GM19395 (cell line): ENCODE measurements around the gene MAN1A1.

Experiments used
- ATAC-seq: cut with Tn5 transposase; IDR thresholded peaks from one replicate; pipeline ENCODE4 v1.9.1; 2021; ENCODE audit warnings: mild to moderate bottlenecking, moderate library complexity; ENCODE audit not compliant: unreplicated experiment

Gene MAN1A1

GRCh38 chr6:119205911-119206618, 143.5 kb downstream of the MAN1A1 start:
- peak; percentile 80 for ATAC-seq

- ATAC-seq: no peak
These were observed 144.8 kb downstream of the MAN1A1 start for GRCh38 chr6:119204719-119205118.

DNA sequence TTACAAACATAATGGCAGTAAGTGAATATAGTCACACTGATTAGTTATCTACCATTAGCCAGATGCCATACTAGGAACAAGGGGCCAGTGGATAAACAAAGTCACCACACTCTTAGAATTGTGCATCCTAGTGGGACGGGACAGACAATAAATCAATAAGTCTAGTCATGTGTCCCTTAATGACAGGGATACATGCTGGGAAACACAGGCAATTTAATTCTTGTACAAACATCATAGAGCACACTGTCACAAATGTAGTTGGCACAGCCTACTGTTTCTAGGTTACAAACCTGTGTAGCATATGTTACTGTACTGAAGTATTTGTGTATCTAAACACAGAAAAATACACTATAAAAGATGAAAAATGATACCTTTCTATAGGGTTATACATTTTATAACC, 148.1 kb downstream of the MAN1A1 start:
- ATAC-seq: no peak

DNA sequence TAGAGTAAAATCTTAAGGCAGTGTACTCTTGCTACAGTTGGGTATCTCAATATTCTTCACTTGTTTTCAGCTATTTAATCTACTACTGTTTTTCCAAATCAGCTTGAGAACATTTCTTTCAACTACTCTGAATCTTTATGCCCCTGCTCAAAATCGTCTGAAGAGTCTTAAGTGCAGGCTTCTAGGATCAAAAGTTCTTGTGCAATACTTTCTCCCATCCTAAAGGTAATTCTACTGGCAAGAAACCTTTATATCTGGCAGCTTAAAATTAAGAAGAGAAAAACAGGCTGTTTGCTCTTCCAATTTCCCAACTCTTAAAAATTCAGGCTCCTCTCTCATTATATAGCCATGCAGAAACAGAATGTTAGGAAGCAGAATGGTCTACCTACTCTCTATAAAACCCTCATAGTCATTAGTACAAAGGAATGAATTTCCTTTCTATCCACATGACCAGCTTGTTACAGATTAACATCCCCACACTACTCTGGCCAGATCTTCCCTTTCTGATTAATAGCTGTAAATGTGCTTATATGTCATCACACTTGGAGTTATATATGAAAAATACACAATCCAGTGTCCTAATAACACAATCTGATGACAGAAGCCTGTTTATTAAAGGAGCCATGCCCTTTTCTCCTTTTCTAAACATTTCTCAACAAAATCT, 148.9 kb downstream of the MAN1A1 start:
- ATAC-seq: no peak

- no peak for ATAC-seq
These were observed 152.3 kb downstream of the MAN1A1 start for GRCh38 chr6:119197271-119197670.

DNA sequence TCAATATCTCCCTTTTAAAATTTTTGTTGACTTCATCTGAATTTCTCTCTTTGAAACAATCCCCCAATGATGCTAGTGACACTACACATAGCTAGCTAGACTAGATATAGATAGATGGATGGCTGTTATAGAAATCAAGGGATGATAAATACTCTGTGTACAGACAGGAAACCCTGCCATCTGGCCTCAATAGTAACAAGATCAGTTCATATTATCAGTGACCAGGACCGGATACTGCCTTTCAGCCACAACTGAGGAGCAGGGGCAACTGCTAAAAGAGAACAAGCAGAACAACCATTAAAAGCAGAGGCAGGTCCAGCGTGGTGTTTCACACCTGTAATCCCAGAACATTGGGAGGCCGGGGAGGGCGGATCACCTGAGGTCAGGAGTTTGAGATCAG, 152.8 kb downstream of the MAN1A1 start:
- ATAC-seq: no peak

- ATAC-seq: no peak
These were observed 153.7 kb downstream of the MAN1A1 start for GRCh38 chr6:119195848-119196247.

- ATAC-seq: no peak
These were observed 154.4 kb downstream of the MAN1A1 start for GRCh38 chr6:119195204-119195603.

DNA sequence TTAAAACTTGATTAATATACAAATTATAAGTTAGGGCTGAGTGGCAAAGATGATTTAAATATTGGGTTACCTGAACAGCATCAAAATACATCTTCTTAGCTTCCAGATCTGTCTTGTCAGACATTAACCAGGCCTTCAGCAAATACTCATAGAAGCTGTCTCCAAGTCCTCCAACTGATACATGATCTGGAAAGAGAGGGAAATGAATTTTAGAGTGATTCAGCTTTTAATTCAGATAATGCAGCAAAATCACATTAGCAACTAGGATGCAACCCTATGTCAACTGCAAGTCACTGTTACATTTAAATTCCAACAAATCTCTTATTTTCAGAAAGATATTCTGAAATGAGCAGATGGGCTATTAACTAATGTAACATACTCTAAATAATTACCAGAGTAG, 155.9 kb downstream of the MAN1A1 start:
- ATAC-seq: no peak

GRCh38 chr6:119192200-119192599, 157.4 kb downstream of the MAN1A1 start:
- no peak for ATAC-seq

DNA sequence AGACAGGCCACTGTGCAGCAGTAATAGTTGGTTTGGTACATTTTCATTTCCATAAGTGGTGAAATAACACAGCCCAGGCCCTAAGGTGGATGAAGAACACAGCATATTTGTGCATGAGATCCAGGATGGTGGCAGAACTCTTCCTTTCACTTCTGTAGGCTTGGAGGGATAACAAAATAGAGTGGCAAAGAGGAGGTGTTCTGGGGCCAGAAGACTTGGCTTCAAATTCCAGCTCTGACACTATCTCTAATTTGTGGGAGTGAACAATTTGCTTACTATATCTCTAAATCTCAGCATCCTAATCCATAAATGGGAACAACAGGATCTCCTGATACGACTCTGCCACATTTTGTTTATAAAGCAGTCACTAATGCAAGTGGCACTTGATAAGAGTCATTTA, 159.4 kb downstream of the MAN1A1 start:
- ATAC-seq: no peak

DNA sequence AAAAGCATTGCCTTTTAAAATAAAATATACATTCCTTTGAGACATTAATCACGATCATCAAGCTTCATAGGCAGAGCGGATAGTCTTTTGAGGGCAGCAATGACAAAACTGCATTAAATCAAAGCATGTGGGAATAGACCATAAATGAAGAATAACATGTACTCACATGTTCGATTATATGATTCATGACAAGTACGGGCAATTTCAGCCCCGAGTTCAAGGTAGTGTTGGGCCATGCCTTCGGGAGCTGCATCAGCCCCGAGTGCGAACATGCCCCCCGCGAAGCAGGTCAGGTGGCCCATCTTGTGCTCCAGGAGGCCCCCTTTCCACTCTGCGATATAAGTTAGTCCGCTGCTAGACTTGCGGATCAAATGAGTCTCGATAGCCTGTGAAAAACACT, 160.1 kb downstream of the MAN1A1 start:
- ATAC-seq: no peak

DNA sequence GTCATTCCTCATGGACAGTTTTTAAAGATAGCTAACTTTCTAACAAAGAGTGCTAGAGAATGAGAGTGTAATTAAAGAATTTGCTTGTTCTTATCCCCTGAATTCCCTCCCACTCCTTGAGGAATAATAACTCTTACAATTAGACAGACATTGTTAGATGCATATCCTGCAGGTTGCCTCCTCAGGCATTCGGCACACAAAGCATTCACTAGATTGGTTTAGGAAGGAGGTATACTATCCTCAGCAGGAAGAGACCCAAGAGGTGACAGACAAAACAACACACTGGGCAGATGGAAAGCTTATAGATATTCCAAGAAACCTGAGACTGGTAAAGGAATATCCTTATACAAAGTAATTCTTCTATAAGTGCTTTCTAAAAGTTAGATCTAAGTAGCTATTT, 162.0 kb downstream of the MAN1A1 start:
- no peak for ATAC-seq

DNA sequence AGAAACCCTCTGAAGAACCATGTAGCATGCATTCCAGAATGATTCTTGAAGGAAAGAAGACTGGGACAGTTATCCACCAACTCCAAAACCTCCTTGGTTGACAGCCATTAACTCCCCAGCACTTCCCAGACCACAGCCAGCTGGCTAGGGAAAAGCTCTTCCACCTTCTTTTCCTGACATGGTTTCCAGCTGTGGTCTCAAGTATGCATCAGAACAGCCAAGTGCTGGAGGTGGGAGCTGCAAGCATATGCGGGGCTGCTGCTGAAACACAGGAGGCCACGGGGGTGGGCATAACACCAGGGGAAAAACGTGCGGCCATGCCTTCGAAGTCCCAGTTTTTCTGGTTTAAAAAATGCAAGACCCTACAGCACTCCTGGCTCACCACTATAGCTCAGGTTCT, 163.1 kb downstream of the MAN1A1 start:
- ATAC-seq: no peak

DNA sequence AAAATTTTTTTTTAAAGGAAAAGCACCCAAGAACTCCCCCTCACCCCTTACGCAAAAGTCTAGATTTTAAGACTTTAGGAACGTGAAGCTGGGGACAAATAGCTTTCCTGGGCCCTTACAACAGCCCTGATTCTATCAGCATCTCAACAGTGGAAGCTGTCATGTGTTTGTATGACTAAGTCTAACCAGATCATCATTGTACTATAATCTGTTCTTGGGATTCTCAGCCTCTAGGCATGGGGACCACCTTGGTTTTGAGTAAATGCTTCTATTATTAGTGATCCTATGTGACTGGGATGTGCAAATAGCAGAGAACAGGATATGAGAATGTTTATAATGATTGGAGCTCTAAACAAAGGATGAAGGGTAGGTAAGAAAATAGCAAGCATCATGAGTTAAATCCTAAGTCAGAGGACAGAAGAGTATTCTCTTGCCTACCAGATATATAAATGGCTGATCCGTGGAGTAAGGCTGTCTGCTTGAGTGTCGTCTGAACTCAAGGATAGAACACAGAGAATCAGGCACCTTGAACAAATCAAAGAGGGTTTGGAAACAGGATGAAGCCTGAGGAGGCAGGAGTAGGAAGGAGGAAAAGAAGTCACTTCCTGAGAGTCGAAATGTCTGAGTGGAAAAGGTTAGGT, 165.4 kb downstream of the MAN1A1 start:
- no peak for ATAC-seq

DNA sequence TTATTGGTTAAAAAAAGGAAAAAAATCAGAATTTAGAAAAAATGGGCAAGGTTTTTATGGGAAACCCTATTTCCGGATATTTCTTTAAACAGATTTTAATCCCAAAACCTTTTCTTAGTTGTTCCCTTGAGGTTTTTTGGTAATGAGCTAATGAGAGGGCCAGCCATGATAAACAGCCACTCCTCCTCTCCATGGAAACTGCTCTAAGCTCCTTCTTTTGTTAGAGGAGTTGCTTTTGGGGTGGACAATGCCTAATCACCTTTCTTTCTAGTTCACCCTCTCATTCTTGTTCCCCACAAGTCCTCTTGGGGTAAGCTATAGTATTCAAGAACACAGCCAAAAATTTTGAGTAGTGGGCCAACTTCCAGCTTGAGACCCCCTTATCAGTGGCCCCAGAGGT, 166.1 kb downstream of the MAN1A1 start:
- ATAC-seq: no peak

- no peak for ATAC-seq
These were observed 166.7 kb downstream of the MAN1A1 start for GRCh38 chr6:119182875-119183274.

GRCh38 chr6:119182216-119182803, 167.3 kb downstream of the MAN1A1 start:
- no peak for ATAC-seq

DNA sequence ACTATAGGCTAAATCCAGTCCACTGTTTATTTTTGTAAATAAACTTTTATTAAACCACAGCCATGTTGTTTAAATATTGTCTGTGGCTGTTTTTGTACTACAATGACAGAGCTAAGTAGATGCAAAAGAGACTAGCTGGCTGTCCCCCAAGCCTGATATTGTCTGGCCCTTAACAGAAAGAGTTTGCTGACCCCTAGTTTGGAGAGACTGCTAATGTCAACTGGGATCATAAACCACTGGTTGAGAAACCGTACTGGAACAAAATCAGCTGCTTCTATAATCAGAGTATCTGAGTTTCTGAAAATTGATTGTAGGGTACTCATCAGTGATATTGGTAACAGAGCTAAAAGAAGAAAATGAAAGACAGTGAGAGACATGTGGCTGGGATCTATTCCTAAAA, 168.5 kb downstream of the MAN1A1 start:
- ATAC-seq: no peak

DNA sequence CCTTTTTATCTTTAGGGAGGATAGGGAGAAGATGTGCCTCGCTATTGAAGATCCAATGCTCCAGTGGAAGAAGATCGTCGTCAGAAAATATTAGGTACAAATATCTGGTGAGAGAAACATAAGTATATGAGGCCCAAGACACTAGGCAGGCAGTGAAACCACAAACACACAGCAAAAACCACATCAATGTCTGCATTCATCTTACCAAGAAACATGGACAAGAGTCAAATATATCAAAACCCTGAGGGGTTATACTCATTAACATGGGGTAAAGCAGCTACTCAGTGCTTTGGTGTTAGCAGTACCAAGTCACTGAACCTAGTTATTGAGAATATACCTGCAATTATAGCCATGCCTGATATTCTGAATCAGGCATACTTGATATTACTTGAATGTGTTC, 169.7 kb downstream of the MAN1A1 start:
- ATAC-seq: no peak

- no peak for ATAC-seq
These were observed 170.5 kb downstream of the MAN1A1 start for GRCh38 chr6:119179062-119179461.

DNA sequence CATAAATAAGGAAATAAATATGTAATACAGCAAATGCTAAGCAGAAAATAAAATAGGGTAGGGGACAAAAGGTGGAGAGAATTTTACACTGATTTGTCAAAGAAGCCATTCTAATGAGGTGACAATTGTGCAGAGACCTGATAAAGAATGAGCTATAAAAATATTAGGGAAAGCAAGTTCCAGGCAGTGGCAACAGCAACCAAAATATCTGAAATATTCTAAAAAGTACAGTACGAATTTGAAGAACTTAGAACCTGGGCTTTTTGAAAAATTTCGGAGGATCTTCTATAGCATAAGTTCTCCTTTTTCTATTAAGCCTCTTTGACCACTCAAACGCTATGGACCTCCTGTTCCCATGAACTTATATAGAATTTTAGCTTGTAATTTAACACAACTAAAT, 173.1 kb downstream of the MAN1A1 start:
- ATAC-seq: no peak
